RWPE1 (cell line): ENCODE results near the gene SCGB3A1.

Experiments
- CTCF ChIA-PET: fragments of 350-600 bp; sonication (Branson Sonifier 250); formaldehyde crosslinking; extraction: SDS; loops from one replicate; lab custom pipeline; 2021; lab: Yijun Ruan, JAX
- POLR2A ChIA-PET: fragments of 400-600 bp; formaldehyde crosslinking; extraction: SDS; loops from one replicate; lab custom pipeline; 2020; ENCODE audit warnings: antibody characterized with exemption; ENCODE audit not compliant: low non-redundant PET; lab: Yijun Ruan, JAX
- DNase-seq: peaks from one replicate; pipeline ENCODE4 v3.0.0; 2012; ENCODE audit warnings: low spot score
- H3K27ac ChIP-seq: fragments of 450-650 bp; 2 replicates; pipeline ENCODE4 v1.5.1; 2017
- CTCF ChIP-seq: fragments of 450-650 bp; conservative IDR thresholded peaks from 2 replicates; pipeline ENCODE4 v1.5.1; 2017; ENCODE audit warnings: low read depth, mild to moderate bottlenecking

SCGB3A1 gene

GRCh38 chr5:180636016-180636402 is 44.7 kb upstream of the SCGB3A1 start:
- DNase-seq = no peak
- ChIA-PET CTCF (no interaction called here), POLR2A (no interaction called here)
- TF ChIP-seq CTCF = no peak
- H3K27ac ChIP-seq = no peak overlapping the region

GRCh38 chr5:180633283-180634177 is 42.2 kb upstream of the SCGB3A1 start:
- TF ChIP-seq CTCF = no peak
- DNase-seq = no peak
- POLR2A ChIA-PET = interaction anchor here (0.7 kb wide), 1 partner anchor 26 kb away, joined by 10 read pairs; no protein-coding TSS in a partner anchor
- no peak overlapping the region for H3K27ac ChIP-seq
- CTCF ChIA-PET = interaction anchor here (0.6 to 1.1 kb wide), 4 partner anchors 10 to 58 kb away, joined by 3 to 5 read pairs (median 4); no protein-coding TSS in a partner anchor

- TF ChIP-seq CTCF = no peak
- ChIA-PET CTCF (interaction anchor here (1.1 kb wide), 1 partner anchor 13 kb away, joined by 3 read pairs; no protein-coding TSS in a partner anchor), POLR2A (no interaction called here)
- no peak overlapping the region for H3K27ac ChIP-seq
- no peak for DNase-seq
Measured at GRCh38 chr5:180632768-180633167, 41.5 kb upstream of the SCGB3A1 start.

- H3K27ac ChIP-seq = no peak overlapping the region
- ChIA-PET CTCF (no interaction called here), POLR2A (no interaction called here)
- DNase-seq = no peak
- TF ChIP-seq CTCF = no peak
Measured at GRCh38 chr5:180631549-180632383, 40.5 kb upstream of the SCGB3A1 start.

- ChIA-PET CTCF (interaction anchor here (0.9 kb wide), 1 partner anchor 11 kb away, joined by 3 read pairs; no protein-coding TSS in a partner anchor), POLR2A (interaction anchor here (1.1 kb wide), 1 partner anchor 22 kb away, joined by 8 read pairs; no protein-coding TSS in a partner anchor)
- H3K27ac ChIP-seq = no peak overlapping the region
- no peak for DNase-seq
- no peak for TF ChIP-seq CTCF
Measured at GRCh38 chr5:180630426-180630825, 39.1 kb upstream of the SCGB3A1 start.
